GM19452 (cell line): Measurements from ENCODE around the gene CEP85.
A peak's percentile ranks its signal among the peaks of the same experiment; 100 is the strongest.
"Not testable (repeated sequence)": the region's sequence is repeated elsewhere in the genome, so short reads cannot be mapped to it uniquely, and the experiment has no call there.

Experiments
- ATAC-seq: cut with Tn5 transposase; IDR thresholded peaks from one replicate; pipeline ENCODE4 v1.9.1; 2021; ENCODE audit not compliant: unreplicated experiment

CEP85 gene

DNA sequence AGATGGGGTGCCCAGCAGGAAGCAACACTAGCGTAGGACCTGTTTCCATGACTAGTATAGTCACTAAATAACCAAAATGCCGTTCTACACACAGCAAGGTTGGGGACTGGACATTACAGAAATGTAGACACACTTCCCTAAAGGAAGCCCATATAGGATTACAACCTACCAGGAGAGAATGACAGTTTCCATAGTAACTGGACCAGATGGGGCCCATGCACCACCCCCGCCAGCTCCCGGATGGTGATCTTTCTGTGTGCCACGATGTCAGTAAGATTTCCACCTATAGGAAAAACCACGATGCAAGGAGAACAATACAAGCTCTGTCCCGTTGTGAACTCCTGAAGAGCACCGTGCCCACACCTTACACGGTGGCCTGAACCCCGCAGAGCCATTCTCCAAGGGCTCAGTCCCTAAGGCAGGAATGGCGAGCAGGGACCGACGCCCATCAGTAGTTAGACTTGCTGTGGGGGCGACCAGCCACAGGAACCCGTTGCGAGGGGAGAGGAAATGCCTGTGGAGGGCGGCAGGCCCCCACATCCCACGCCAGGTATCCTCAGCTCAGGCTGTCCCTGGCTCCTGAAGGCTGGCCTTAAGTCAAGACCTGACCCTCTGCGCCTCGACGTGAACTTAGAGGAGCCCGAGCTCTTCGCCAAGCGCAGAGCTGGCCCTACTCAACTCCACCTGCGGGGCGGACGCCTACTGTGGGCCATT is 13.6 kb upstream of the CEP85 start:
- no peak for ATAC-seq

DNA sequence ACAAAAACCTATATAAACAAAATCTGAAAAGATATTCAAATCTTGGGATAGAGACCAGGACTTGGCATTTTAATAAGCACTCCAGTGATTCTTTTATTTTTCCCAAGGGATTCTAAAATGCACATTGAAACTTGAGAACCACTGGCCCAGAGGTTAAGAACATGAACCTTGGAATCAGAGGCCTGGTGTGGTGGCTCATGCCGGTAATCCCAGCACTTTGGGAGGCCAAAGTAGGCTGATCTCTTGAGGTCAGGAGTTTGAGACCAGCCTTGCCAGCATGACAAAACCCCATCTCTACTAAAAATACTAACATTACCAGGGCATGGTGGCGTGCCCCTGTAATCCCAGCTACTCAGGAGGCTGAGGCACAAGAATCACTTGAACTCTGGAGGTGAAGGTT is 12.9 kb upstream of the CEP85 start:
- no peak for ATAC-seq

DNA sequence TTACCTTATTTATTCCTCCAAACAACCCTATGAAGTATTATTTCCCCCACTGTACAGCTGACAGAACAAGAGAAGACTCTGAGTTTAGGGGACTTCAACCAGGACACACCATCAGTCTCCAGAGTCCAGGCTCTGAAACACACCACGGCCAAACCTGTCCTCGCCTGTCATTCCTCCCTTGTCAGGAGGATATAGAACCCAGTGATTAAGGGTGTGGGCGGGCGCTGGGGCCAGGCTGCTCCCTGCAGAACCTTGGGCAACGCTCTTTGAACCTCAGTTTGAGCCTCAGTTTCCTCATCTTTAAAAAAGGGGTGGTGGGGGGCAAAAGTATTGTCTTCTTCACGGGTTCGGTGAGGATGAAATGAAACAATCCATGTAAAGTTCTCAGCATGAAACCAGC is 9.4 kb upstream of the CEP85 start:
- ATAC-seq: no peak

DNA sequence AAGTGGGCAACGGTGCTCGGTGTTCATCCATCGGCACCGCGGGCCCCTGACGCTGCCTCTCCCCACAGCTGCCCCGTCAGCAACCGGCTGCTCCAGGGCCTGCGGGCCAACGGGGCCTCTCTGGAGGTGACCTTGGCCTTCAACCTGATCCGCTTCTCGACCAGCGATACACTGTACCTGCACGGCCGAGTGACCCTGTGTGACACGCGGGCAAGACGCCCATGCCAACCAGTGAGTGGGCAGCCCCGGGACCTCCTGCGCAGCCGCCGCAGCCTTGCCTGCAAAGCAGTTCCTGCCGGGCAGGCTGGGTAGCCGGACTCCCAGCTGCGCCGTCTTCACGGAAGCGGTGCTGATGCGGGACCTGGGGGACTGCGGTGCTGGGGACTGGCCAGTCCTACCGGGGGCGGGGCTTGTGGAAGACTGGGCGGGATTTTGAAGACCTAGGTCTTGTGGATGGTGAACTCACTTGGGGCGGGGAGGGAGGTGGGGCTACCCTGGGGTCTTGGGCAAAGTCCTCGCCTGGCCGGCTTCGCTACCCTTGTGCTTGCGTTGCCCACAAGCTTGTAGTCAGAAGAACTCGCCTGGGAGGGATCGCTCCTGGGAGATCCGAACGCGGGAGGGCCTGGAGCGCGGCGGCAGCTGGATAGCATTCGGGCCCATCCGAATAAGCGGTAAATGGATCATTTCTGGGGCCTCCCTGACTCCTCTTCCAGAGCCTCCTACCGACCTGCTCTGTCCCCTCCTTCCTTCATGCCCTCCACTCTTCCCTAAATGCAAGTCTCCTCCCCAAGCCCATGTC is 8.8 kb upstream of the CEP85 start:
- no peak for ATAC-seq

DNA sequence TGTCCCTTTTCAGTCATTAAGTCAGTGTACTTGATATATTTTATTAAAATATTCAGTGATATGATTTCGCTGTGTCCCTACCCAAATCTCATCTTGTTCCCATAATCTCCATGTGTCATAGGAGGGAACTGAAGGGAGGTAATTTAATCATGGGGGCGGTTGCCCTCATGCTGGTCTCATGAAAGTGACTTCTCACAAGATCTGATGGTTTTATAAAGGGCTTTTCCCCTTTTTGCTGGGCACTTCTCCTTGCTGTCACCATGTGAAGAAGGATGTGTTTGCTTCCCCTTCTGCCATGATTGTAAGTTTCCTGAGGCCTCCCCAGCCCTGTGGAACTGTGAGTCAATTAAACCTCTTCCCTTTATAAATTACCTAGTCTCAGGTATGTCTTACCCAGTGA is 3.3 kb upstream of the CEP85 start:
- ATAC-seq: not testable (repeated sequence)

DNA sequence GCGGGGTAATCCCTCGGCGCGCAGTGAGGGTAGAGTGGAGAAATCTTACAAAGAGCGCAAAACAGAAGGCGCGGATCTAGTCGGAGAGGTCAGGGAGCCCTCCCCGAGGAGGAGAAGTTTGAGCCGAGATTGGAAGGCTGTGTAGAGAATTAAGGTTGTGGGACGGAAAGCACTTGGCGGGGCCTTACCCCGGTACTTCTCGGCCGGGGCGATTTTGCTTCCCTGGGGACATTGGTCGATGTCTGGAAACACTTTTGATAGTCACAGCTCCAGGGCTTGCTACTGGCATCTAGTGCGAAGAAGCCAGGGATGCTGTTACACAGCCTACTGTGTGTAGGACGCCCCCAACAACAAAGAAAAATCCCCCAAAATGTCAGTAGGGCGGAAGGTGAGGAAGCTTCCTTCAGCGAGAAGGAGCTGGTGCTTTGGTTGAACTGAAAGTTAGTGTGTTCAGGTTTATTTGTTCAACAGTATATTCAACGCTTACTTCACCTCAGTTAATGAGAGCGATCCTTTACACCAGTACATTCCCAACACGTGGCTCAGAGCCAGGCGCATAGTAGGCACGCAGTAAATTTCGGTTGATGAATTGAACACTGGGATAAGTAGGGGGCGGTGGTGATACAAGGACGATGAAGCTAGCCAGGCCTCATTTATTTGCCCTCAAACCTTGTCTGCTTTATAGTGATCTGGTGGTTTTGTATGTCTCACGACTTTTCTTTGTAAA is 807 bp downstream of the CEP85 start:
- ATAC-seq: peak; percentile 1

DNA sequence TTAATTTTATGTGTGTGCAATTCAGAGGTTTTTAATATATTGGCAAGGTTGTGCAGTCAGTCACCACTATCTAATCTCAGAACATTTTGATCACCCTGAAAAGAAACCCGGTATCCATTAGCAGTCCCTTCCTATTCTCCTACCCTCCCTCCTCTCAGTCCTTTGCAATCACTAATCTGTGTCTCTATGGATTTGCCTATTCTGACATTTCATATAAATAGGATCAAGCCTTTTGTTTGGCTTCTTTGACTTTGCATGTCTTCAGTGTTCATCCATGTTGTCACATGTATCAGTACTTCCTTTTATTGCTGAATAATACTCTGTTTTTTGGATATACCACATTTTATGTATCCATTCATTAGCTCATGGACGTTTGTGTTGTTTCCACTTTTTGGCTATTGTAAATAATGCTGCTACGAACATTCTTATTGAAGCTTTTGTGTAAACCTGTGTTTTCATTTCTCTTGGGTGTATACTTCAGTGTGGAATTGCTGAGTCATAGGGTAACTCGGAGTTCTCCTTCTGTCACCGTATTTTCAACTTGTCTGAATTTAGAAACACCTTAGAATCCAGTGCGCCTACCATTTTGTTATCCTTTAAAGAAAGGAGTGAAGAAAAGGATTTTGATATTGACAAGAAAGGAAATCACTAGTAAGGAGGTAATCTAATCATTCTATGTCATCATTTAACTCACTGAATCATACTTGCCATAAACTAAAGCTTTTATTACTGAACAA is 3.4 kb downstream of the CEP85 start:
- no peak for ATAC-seq

DNA sequence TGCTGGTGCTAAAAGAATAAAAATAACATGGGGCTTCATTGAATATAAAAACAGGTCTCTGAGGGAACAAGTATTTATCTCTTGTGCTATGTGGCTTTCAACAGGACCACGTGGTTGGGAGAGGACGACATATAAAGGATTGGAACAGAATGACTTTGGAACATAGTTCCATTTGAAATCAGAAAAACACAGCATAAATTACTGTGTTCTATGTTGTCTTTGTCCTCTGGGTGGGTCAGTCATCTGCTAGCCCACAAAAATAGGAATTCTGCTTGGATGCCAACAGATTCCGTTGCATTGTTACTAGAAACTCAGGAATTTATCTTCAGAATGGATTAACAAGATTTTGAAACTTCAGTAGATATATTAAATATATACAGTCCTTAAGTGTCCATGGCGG is 5.9 kb downstream of the CEP85 start:
- ATAC-seq: no peak

DNA sequence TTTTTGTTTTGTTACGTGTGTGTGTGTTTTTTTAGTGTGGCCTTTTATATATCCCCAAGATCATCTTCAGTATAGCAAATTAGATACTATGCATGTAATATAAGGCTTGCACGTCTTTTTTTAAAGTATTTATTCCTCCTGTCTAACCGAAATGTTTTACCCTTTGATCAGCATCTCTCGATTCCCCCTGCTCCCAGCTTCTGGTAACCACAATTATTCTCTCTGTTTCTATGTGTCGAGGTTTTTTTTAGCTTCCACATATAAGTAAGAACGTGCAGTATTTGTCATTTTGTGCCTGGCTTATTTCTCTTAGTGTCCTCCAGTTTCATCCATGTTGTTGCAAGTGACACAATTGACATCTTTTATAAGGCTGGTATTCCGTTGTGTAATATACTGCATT is 18.7 kb downstream of the CEP85 start:
- ATAC-seq: no peak

DNA sequence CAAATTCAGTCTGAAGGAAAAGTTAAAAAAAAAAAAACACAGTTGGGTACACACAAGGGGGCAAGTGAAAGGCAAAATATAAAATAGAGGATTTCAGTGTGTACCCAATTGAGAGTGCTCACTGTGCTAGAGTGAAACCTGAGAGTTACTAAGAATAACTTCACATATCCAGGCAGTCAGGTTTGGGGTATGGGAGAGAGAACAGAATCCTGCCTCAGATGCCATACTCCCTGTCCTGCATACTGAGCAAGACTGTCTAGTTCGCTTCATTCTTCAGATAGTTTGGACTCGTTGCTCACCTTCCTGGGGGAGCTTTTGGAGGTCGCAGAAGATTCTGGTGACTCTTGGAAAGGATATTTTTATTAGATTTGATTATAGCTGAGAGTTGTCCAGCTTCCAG is 20.4 kb downstream of the CEP85 start:
- ATAC-seq: no peak

DNA sequence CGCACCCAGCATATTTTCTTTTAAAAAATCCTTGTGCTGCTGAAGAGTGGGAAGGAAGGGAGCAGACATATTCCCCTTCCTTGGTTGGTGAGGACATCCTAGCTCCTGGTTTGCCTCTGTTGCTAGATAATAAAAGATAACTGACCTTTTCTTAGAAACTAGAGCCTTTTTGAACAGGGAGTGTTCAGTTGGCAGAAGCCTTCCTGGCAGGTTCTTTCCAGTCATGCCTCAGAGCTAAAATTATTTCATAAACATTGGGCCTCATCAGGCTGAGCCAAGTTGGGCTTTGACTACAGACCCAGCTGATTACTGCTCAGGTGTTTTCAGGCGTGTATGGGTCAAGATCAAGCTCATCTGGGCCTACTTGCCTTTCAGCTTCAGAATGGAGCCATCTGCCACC is 23.2 kb downstream of the CEP85 start:
- no peak for ATAC-seq

DNA sequence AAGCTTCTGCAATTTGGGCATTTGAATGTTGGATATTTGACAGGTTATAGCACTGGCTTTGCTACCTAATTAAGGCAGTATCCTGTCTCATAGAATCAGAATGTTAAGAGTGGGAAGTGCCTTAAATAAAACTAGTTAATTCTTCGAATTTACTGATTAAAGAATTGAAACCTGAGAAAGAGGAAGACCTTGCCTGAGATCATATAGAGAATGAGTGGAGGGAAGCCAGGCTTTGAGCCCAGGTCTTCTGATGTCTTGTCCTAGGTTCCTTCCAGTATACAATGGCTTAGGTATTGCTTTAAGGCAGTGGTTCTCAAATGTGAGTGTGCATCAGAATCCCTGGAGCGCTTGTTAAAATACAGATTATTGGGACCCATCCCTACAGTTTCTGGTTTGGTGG is 25.0 kb downstream of the CEP85 start:
- no peak for ATAC-seq

DNA sequence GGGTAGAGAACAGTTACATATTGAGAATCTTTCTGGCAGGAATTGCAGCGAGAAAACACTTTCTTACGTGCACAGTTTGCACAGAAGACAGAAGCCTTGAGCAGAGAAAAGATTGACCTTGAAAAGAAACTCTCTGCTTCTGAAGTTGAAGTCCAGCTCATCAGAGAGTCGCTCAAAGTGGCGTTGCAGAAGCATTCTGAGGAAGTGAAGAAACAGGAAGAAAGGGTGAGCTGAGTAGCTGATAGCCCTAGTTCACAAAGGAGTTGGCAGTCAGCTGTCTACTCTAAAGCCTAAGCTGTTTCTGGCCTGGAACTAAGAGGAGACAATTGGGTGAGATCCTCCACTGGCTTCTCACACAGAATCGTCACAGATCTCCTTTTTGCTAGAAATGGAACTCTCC is 25.6 kb downstream of the CEP85 start:
- no peak for ATAC-seq

DNA sequence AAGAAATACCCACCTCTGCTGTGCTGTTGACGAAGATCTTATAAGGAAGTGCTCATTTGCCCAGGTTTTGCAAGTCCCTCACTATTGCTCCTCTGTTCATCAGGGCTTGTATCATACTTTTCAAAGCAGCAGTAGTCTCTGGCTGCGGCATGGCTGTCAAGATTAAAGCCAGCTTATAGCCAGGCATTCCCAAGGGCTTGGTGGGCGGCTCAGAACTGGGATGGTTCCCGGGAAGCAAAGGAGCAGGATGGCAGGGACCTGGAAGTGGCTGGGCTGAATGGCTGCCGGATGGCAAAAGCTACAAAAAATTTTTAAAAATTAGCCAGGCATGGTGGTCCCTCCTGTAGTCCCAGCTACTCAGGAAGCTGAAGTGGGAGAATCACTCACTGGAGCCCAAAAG is 29.2 kb downstream of the CEP85 start:
- ATAC-seq: no peak

DNA sequence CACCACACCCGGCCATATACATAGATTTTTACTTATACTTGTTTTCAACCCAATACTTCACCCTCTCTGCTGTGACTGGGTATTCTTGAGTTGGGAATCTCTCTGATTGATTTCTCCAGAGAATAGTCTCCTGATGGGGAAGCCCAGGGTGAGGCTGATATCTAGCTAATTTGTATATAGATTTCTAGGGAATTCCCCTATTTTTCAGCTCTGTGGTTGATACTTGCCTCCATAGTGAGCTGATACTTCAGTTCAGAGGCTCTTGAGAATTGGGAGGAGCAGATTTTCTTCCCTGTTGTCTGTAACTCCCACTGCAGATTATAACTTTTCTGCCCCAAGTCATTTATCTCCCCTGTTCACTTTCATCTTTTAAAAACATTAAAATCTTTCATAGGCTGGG is 31.4 kb downstream of the CEP85 start:
- no peak for ATAC-seq

DNA sequence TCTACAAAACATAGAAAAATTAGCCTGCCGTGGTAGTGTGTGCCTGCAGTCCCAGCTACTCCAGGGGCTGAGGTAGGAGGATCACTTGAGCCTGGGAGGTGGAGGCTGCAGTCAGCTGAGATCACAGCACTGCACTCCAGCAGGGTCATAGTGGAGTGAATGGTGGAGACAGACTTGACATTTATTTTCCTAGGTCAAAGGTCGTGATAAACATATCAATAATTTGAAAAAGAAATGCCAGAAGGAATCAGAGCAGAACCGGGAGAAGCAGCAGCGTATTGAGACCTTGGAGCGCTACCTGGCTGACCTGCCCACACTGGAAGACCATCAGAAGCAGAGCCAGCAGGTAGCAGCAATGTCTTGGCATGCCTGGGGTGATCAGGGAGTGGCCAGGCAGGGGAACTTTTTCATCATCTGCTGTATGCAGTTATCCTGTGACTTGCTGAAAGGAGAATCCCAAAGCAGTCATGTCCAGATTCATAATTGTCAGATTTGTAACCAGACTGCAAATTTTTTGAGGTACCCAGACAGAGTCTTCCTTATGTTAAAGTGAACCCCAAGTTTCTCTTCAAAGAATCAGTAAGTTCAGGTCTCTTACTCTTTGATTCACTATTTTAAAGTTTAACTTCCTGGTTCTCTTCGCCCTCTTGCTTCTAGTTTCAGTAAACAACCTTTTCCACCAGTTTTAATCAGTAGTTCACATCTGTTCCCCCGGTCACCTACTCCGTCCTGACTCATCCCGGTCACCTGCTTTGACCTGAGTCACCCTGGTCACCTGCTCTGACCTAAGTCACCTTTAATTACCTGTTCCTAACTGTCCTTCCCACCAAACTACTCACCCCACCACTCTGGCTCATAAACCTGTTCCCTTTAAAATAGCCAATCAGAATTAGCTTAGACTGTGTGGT is 34.5 kb downstream of the CEP85 start:
- no peak for ATAC-seq

DNA sequence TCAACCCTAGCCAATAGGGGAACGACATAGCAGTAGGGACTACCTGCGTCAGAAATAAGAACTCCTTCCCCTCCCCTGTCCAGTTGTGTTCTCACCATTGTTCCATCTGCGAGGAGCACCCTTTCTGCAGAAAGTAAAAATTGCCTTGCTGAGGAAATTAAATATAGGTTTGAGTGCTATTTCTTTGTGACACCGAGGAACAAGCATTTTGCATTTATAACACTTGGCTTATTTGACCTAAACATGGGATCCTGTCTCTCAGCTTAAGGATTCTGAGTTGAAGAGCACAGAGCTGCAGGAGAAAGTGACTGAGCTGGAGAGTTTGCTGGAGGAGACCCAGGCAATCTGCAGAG is 35.2 kb downstream of the CEP85 start:
- ATAC-seq: no peak

DNA sequence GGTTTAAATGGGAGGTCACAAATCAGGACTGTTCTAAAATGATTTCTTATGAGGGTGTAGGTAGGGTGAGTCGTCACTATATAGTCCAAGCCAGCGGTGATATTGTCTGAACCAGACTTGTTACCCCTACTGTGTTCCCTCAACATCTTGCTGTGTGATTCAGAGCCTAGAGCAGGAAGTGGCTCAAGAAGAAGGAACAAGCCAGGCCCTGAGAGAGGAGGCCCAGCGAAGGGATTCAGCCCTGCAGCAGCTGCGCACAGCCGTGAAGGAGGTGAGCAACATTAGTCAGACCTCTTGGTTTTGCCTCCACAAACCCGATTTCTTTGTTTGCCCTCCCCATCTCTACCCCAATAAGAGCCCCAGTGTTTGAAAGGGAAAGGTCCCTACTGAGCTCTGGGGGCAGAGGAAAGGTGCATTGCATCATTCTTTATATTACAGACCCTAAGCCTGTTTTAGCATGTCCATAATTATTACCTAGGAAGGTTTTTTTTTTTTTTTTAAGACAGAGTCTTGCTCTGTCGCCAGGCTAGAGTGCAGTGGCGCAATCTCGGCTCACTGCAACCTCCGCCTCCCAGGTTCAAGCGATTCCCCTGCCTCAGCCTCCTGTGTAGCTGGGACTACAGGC is 40.9 kb downstream of the CEP85 start:
- no peak for ATAC-seq

DNA sequence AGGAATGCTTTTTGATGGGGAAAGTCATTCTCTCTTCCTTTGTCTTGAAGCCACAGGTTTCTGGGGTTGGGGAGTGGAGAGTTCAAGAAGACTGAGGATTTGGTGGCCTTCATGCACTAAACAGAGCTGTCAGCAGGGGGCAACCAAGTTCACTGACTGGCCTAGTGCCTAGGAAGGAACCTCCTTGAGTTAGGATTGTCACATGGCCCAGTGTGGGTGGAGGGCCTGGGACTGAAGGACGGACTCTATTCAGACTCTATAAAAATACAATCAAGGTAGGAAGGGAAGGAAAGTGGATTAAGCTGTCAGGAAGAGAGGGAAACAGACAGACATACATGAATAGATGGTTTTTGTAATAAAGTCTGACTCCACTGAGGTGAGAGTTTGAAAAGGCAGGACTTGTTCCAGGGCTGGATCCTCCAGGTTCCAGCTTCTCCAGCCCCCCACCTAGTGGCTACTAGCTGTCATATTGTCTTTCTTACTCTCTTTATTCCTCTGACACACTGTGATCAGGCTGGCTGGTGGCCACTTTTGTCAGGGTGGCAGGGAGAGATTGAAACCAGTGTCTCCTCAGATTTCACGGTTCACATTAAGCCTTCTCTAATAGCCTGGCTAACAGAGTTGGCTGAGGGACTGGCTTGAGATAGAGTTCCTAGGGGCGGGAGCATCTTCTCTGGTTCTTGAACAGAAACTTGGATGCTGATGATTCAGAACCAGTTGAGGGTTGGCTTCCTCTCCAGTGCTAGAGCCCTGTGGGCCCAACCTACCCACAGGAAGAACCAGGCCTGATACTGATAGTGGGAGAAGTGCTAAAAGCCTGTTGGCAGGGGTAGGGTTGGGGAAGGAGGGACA is 41.8 kb downstream of the CEP85 start:
- no peak for ATAC-seq
